CD4-positive, alpha-beta T cell treated with Interleukin-10 for 1 hour (primary cell): Measurements from ENCODE around the gene QDPR.

Experiments
- DNase-seq: peaks from one replicate; pipeline ENCODE4 v3.0.0-alpha.2; 2020

Gene QDPR

DNA sequence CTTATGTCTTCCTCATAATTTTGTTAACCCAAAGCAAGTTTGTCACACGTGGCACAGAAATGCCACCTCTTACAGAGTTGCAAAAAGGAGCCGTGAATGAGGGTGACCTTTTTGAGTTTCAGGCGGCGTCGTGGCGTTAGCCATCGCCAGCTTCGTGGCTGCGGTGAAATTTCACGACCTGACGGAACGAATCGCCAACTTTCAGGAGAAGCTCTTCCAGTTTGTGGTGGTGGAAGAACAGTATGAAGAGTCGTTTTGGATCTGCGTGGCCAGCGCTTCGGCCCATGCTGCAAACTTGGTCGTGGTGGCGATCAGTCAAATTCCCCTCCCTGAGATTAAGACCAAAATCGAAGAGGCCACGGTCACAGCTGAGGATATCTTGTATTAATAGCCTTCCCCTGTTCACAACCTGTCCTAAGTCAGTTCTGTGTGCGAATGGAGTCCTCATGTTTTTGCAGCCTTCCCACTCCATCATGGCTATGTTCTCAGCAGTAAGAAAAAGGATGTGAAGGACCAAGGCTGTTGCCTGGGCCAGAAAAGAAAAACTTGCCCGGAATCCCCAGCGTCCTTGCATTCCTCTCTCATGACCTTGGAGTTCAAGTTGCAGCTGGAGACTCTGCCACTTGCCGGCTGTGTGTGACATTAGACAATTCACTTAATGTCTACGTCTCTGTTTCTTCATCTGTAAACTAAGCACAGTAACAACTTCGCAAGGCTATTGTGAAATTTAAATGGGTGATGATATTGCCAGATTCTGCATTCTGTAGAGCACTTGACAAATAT, 15.0 kb upstream of the QDPR start:
- no peak for DNase-seq

DNA sequence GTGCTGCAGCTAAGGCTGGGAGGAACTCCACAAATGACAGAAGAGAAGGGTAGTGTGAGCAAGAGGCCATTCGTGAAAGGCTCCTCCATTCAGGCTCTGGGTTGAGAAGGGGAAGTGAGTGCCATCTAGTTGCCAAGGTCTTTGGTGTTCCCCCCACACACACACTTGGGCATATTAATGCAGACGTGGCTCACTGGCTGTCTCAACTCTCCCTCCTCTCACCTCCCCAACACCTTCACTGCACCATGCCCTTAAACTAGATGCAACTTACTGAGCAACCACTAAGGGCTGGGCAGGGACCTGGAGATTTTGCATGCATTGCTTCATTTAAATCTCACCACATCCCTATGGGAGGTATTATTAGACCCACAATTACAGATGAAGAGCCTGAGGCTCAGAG, 11.8 kb upstream of the QDPR start:
- no peak for DNase-seq

DNA sequence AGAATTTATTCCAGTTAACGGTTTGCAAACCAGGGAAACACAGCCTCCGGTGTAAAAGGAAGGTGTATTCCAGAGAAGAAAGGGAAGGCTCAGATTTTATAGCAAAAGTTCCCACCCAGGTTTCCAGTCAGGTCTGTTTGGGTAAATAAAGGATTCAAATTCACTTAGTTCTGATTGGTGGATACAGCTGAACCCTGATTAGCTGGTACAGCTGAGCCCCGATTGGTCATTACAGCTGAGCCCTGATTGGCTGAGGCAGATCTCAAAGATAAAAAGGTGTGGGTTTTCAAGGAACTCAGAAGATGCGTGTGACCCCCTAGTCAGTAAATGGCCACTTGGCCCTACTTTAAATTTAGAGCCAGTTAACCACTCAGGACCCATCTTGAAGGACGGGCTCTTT, 9.7 kb upstream of the QDPR start:
- DNase-seq: no peak

DNA sequence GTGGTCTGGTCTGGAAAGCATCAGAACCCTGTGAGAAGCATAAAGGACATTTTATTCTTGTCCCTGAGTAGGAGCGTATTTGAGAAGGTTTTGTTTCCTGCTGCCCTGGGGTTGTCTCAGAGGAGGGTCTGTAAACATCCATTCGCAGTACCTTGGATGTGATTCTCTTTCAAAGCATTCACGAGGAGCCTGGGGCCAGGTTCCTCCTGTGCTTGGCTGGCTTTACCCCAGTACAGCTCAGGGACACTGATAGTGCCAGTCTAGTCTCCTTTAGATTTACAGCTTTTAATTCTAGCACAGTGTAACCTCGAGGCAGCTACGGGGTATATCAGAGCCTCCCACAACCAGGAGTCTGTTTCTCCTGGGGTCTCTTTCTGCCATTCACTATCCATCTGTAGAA, 5.8 kb upstream of the QDPR start:
- DNase-seq: no peak

DNA sequence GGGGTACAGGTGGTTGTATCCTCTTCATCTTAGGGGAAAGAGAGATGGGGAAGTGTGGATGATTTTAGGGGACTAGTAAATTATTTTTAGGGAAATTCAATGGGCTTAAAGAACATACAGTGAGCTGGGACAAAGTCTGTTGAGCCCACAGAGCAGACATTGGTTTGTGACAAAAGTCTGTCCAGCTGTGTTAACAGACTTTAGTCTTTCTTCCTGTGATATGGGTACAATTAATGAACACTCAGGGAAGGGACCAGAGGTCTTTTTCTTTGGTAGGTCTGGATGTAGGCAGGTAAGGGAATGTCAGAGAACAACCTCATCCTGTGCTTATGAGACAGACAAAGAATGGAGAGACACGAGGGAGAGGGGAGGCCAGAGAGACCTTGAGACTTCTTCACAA, 5.1 kb upstream of the QDPR start:
- no peak for DNase-seq

DNA sequence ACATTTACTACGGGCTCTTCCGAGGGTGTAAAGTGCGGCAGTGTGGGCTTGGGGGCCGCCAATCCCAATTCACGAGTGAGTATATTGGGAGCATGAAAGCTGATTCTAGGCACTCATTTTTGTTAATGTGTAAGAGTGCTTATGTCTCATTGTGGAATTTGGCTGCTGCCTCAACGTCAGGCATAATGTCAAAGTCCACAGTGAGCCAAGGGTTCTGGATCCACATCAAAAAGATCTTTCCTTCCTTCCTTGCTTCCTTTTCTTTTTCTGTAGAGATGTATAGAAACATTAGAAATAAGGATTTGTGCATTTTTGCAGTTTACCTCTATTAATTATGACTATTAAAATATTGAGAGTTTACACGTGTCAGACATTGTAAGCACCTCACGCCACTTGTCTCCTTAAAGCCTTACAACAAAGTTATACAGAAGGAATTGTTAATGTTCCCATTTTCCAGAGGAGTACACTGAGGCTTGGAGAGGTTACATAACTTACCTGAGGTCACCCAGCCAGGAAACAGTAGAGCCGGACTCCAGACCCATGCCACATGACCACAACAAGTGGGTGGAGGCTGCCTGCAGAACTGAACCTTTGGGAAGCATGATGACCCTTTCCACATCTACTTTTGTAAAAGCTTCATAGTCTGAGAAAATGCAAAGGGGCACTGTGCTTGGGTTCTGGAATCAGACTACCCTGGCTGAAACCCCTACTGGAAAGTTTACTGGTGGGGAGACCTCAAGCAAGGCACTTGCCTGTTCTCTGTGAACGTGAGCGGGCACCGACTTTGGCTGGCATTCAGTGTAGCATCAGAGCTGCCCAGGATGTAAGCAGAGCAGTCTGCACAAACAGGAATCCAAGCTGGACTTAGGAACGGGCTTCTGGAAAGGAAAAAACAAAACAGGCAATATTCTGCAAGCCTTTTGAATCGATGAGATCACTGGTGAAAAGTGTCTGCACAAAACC, 3.8 kb upstream of the QDPR start:
- DNase-seq: no peak

DNA sequence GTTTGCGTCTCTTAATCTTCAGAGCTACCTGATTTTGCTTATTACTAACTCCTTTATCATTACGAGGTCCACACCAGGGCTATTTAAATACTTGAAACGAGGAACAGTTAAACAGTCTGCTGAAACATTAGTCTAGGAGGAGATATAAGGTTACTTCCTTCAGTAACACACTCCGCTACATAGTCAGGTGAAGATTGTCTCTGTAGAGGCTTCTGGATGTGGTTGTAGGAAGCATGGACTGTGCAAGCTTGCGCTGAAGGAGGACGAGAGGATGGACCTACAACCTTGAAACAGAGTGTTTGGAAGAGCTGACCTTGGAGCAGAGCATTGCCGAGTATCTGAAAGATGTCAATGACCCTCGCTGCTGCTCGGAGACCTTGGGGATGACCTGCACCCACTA, 3.0 kb upstream of the QDPR start, which contains the start of gene CLRN2:
Gene CLRN2, plus strand, starts transcription at position 301 of the 400 bp plus-strand sequence. CDS start 102 bp downstream, outside the sequence.
- DNase-seq: no peak

DNA sequence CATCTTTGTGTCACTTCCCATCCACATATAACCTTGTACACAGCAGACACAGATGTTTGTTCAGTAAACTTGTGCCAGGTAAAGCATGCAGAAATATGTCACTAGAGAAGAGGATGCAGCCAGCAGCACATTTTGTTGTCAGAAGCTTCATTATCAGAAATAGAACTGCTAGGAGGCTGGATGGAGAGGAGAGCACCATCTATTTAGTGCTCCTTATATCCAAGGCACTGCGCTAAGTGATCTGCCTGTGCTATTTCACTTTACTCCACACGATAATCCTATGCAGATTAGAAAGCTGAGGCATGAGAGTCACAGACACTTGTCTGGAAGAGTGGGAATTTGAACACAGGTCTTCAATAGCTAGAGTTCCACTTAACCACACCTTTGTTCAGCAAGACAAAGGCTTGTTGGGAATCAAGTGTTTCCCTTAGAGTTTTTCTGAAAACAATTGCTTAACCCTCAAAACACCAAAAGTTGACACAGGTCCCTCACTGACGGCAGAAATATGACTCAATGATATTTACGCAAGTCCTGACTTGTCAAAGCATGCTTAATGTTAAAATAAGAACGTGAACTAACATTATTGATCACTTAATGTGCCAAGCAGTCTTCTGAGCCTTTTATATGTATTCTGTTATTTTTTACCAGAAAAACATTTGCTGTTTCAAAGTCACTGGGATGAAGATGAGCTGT, 1.2 kb upstream of the QDPR start:
- DNase-seq: no peak

DNA sequence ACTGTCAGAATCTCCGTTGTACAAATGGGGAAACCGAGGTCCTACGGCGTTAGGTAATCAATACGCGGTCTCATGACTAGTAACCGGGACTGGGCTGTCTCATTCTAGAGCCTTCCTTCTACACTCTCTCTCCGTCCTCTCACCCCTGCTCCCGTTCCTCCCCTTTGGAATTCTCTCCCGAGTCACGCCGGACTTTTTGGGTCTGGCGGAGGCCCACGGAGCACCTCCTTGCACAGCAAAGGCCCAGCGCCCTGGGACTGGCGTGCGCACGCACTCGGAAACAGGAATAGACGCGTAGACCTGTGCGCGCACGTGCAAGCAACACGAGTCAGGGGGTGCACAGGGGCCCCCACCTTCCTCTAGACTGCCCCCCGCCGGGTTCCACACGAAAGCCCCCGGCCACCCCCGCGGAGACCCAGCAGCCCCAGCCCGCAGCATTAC, 361 bp downstream of the QDPR start:
- DNase-seq: no peak

DNA sequence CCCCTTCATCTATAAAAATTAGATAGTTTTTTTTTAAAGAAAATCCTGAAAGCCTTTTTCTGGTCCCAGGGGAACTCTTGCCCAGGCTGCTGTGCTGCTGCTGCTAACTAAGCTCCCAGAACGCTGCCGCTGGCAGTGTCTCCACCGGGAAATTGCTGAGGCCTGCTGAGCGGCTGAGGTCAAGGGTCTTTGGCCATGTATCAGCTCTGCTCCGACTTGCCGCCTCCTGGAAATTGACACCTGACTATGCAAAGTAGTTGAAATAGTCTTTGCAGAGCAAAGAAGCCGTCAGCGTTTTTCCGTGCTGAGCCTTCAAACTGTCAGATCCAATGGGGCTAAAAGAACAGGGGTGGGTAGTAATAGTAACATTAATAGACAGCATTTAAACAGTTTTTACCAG, 839 bp downstream of the QDPR start:
- no peak for DNase-seq

DNA sequence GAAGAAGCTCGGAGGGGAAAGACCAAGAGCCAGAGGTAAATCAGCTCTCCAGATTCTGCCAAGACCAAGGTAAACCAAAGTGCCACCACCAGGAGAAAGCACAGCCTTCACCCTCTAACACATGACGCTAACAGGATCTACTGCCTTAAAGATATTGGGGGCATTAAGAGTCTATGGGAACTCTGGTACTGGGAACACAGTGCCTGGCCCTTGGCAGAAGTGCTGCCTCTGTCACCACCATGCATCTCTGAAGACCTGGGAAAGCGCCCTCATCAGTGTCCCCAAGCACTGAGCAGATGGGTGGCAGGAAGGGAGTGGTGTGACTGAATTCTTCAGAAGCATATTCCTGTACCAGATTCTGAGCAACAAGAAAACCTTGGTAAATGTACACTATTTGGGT, 1.3 kb downstream of the QDPR start:
- DNase-seq: no peak

DNA sequence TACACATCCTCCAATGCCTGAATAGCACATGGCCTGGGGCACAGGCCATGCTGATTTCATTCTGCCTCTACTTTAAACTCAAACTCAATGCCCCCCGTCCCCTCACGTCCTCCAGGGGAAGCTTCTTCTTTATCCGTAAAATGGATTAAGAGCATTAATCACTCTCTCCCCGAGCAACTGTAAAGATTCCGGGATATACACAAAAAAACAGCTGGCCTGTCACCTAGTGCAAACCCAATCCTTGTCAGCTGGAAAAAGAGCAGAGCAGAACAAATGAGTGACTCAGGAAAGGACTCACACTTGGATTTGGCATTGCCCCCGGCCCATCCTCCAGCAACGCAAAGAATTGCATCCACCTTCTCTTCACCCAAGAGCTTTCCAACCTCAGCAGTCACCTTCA, 7.8 kb downstream of the QDPR start:
- no peak for DNase-seq

DNA sequence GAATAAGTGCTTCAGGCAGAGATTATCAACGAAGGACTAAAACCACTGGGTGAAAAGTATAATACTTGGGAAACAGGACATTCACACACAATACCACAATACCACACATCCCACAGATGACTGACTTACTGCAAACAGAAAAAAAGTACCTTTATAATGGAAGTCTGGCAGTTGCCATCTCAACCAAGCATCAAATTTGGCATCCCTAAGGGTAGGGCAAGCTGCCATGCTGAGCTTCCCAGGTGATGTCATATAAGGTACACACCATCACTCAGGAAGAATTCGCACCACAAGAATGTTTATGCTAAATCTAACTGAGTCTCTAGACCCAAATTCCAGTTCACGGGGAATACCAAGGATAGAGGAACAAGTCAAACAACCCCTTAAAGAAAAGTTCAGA, 9.1 kb downstream of the QDPR start:
- DNase-seq: no peak

DNA sequence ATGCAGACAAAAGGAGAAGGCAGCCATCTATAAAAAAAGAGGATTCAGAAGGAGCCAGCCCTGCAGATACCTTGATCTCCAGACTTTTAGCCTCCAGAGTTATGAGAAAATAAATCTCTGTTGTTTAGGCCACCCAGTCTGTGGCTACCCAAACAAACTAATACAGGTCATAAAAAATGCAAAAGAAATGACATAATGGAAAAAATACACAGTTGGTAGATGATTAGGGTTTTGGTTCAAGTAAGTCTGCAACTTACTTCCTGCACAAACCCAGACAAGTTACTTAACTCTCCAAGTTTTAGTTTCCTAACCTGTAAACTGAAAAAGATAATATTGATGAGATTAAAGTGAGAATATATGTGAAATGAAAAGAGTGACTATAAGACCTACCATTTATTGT, 11.3 kb downstream of the QDPR start:
- no peak for DNase-seq

DNA sequence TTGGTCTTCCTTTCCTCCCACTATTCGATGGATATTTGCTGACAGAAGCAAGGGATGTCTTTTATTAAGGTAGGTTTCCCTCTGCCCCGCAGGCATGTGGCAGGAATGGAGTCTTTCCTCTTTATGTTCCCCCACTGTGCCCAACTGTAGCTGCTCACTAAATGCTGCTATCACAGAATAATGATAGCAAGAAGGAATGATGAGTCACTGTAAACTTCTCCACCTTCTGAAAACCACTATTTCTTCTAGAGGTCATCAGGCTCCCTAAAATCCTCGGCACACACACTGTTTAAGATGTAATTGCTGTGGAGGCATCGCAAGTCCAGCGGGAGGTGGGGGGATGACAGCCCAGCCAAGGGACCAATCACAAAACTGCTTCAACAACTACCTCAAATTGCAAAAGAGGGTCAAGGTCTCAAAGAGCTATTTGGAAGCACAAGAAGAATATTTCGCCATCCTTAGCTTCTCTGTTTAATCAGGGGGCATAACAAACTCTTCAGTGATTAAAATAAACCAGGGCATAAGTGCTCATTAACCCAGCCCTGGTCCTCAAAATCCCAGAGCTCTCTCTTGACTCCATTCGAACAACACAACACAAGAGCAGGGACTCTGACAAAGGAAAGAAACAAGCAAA, 13.9 kb downstream of the QDPR start:
- DNase-seq: no peak

DNA sequence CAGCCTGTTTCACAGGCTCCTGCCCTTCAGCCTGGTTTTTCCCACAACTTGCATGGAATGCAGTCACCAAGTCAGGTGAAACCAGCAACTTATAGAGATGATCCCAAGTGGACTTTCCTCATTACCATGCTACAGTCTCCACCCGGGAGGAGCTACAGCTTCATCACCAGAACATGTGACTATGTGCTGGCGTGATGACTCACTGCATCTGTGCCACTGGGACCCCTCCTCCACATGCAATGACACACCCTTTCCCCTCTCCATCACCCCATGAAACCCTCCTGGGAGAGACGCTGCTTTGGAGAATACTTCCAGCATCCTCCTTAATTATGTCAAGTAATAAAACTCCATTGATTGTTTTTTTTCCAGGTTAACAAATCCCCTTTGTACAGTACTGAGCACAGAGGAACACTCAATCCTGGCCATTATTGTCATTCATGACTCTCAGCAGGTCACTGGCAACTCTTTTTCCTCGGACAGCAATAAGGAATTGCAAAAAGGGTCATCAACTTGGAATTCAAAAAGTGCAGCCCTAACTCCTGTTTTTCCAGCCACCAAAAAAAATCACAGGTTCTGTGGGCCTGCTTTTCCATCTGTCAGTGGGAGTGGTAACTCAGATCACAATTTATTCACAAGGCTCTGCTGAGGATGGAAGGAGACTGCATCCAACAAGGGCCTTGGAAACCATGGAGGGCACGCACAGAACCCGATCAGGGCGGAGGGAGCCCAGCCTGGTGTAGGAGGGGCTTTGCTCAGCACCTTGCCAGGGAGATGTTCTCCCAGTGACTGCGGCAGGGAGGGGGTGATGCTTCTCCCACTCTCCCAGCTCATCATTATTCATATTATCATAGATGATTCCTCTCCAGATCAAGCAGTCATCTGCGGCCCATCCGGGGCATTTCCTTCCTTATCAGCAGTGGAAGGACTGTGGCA, 17.4 kb downstream of the QDPR start:
- DNase-seq: no peak

DNA sequence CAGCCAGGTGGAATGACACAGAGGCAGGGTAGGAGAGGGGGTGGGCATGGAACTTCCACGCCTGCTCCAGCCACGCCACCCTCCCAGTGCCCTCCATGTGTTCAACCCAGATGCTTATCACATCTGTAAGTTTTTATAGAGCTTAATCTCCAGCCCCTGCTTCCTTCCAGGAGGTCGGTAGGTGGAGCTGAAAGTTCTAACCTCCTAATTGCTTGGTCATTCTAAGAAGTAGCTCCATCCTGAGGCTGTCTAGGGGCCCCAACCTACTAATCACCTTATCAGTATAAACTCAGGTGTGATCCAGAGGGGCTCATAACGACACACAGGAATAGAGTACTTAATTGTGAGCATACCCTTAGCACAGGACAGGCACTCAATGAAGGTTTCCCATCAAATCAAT, 18.3 kb downstream of the QDPR start:
- no peak for DNase-seq

DNA sequence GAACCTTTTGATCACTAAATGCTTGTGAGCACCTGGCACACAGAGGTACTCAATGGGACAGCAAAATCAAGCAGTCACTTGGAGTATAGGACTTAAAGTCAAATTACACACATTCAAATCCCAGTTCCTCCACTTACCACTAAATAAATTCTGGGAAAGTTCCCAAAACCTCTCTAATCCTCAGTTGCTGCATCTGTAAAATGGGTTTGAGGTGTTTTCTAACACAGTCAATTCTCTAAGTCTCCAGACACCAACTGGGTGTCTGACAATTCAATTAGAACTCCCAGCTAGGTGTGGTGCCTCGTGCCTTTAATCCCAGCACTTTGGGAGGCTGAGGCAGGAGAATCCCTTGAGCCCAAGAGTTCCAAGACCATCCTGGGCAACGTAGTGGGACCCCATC, 19.0 kb downstream of the QDPR start:
- DNase-seq: no peak

DNA sequence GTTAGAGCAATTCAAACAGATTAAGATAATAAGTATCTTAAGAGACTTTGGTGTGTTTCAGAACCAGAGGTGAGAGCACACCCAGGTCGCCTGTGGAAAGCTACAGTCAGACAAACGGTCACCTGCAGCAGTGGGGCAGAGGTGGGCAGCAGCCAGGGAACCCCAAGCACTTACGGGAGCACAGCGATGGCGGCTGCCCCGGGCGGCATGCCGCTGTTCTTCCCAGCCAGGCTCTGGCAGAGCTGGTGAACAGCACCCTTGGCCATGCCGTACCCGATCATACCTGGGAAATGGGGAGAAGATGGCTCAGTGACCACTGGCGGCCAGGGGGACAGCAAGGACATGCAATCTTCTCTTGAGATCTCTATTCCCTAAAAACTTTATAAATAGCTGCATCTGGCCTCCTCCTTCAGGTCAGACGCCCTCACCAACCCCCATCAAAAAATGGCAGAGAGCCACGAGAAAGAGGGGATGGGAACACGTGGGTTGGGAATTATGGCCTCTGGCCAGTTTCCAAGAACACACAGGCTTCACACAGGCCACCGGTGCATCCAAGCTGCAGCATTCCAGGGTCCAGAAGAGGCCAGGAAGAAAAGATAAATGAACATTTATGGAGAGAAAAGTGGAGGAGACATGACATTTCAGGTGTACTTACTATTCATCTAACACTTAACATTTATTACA, 19.7 kb downstream of the QDPR start:
- no peak for DNase-seq

DNA sequence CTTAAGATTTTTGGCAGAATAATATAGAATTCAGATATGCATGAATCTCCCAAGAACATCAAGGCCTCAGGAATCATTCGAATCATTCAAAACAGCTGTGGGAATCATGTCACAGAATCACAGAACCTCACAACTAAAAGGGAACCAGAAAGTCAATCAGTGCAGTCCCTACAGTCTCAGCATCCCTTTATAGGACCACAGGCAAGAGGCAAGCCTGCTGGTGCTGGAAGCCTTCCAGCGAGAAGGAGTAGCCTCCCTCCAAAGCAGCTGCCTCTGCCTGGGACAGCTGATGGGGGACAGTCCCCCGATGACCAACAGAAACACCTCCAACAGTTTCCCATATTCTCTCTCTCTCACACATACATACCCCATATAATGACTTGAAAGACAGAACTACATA, 20.7 kb downstream of the QDPR start:
- no peak for DNase-seq

DNA sequence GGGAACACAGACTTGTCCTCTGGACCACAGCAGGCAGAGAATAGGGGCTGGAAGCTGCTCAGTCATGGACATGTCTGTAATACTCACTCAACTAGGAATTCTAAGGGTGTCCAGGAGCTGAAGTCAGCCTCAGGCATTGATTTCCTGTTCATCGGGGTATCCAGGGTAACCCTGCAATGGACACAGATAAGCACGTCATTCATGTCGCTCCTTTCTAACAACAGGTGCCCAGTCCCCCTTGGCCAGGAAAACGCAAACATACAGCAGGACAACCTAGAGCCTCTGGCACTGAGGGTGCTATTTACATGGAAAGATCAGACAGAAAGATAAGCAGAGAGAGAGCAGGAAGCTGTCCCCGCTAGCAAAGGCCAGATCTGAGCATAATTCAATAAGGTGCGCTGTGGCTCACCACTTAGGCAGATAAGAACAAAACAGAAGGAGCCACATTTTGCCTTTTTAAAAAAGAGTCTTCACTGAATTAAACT, 21.3 kb downstream of the QDPR start:
- no peak for DNase-seq
